Urinary bladder (tissue), 4 donors: ENCODE measurements around the gene SHISA9. TPM values are rescaled to one million over a fixed set of nuclear protein-coding genes. Genes with fewer than 3 reads are reported as not detected.

Experiments used
- DNase-seq: peaks from one replicate; pipeline ENCODE4 v3.0.0-alpha.2; 2015; ENCODE audit errors: extremely low spot score
- H3K27ac ChIP-seq: one replicate; pipeline ENCODE4 v1.5.1; 2013; ENCODE audit warnings: low read depth, mild to moderate bottlenecking, moderate library complexity
- H3K36me3 ChIP-seq: one replicate; pipeline ENCODE4 v1.6.1; 2013; ENCODE audit warnings: mild to moderate bottlenecking, moderate library complexity; ENCODE audit not compliant: insufficient read depth
- H3K4me1 ChIP-seq: one replicate; pipeline ENCODE4 v1.6.1; 2013; ENCODE audit warnings: mild to moderate bottlenecking, moderate library complexity; ENCODE audit not compliant: insufficient read depth
- H3K4me3 ChIP-seq: one replicate; pipeline ENCODE4 v1.5.1; 2013; ENCODE audit warnings: low read depth, low read length
- WGBS: extraction: QIAGEN DNeasy Blood & Tissue Kit; methylation state at CpG from one replicate; pipeline ENCODE4 v1.1.7; 2013; 5-methylcytosine and 5-hydroxymethylcytosine counted together
- polyA plus RNA-seq: library from polyadenylated mRNA; stranded (reverse); fragments of 200-250 nt; gene quantifications from one replicate; pipeline ENCODE4 v1.2.3, GENCODE V29; 2013
- total RNA-seq: library from RNA; depleted of rRNA; stranded (reverse); fragments of >200 nt; gene quantifications from one replicate; pipeline ENCODE4 v1.2.3, GENCODE V29; 2014
- donor health status: healthy with polysubstance abuse.
- donor health status: healthy.

Gene SHISA9
- total and polyA plus RNA-seq, 2 donors, result 0.28 to 0.48 TPM

GRCh38 chr16:12881182-12881581 is 20.2 kb upstream of the SHISA9 start:
- H3K36me3 ChIP-seq, result no peaks in the 10 kb centered on the region
- 81% methylated on average over 3 of the region's 3 CpGs for WGBS
- H3K27ac ChIP-seq, result no peak overlapping the region
- no peaks in the 10 kb centered on the region for H3K4me1 ChIP-seq
- no peak overlapping the region for H3K4me3 ChIP-seq
- DNase-seq, result no peak

DNA sequence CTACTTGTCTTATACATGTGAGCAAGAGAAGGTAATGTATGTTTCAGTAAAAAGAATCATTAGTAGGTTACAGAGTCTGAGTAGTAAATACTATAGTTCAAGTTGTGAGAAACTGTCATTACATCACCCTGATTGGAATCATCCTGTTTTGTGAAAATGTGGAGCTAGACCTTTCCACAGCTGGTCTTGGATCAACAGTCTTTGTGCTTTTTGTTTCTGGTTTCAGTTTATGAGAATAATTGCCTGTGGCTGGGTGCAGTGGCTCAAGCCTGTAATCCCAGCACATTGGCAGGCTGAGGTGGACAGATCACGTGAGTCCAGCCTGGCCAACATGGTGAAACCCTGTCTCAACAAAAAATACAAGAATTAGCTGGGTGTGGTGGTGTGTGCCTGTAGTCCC is 19.7 kb upstream of the SHISA9 start:
- Histone ChIP-seq H3K4me1 (no peaks in the 10 kb centered on the region), H3K4me3 (no peak overlapping the region), H3K36me3 (no peaks in the 10 kb centered on the region), H3K27ac (no peak overlapping the region)
- 47% methylated on average over 1 of the region's 1 CpG for WGBS
- no peak for DNase-seq

- 42% methylated on average over 5 of the region's 5 CpGs for WGBS
- DNase-seq, result no peak
- Histone ChIP-seq H3K4me1 (no peaks in the 10 kb centered on the region), H3K4me3 (no peak overlapping the region), H3K36me3 (no peaks in the 10 kb centered on the region), H3K27ac (no peak overlapping the region)
These were observed 15.7 kb upstream of the SHISA9 start for GRCh38 chr16:12885742-12886141.

DNA sequence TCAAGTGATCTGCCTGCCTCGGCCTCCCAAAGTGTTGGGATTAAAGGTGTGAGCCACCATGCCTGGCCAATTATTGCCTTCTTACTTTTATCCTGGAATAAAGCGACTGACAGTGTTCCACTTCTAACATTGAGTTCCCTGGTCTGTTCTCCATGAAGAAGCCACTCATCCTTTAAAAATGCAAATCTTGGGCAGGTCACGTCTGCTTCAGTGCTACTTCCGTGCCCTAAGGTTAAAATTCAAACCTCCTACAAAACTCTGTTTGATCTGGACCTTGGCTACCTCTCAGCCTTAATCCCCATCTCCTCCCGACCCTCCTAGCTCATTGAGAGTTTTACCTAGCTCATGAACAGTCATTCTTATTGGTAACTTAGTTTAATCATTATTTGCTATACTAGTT is 9.6 kb upstream of the SHISA9 start:
- H3K36me3 ChIP-seq, result no peaks in the 10 kb centered on the region
- 67% methylated on average over 5 of the region's 5 CpGs for WGBS
- DNase-seq, result no peak
- H3K27ac ChIP-seq, result no peak overlapping the region
- no peak overlapping the region for H3K4me3 ChIP-seq
- H3K4me1 ChIP-seq, result no peaks in the 10 kb centered on the region

DNA sequence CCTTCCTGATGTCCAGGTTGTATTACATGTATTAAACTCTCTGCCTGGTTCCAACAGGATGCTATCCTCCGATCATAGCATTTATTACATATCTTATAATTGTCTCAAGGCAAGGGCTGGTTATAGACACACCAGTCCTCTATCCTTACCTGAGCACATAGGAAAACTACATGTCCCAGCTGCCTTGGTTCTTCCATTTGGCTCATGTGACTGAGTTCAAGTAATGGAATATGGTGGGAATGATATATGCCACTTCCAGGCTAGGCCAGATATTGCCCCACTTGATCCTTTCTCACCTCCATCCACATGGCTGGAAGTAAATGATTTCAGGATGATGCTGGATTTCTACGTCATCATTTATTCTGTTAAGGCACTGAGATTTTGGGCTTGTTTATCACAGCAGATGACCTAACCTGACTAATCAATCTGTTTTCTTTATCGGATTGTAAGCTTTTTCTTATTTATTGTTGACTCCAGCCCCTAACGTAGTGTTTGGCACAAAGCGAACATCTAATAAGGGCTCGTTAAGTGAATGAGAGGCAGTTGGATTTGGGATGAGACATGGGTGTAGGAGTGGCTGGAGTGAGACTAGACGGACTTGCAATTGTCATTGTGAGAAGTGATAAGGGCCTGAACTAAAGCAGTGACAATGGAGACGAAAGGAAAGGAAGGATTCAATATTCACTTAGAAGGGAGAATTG is 8.2 kb upstream of the SHISA9 start:
- Histone ChIP-seq H3K4me3 (no peak overlapping the region), H3K36me3 (no peaks in the 10 kb centered on the region), H3K4me1 (no peaks in the 10 kb centered on the region), H3K27ac (no peak overlapping the region)
- WGBS, result 84% methylated on average over 8 of the region's 8 CpGs
- no peak for DNase-seq

DNA sequence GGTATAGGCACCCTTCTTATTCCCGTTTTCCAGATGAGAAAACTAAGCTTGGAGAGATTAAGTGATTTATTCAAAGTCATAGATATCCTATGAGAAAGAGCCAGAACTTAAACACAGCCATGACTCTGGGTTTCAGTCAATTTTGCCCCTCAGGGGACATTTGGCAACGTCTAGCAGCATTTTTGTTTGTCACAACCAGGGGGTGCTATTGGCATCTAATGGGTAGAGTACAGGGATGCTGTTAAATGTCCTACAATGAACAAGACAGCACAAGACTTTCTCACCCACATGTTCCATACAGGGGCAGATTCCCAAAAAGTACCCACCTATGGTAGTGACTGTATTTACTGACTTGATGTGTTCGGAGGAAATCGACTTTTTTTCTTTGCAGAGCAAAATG is 4.8 kb upstream of the SHISA9 start:
- H3K36me3 ChIP-seq, result no peaks in the 10 kb centered on the region
- H3K27ac ChIP-seq, result no peak overlapping the region
- WGBS, result 41% methylated on average over 4 of the region's 4 CpGs
- H3K4me3 ChIP-seq, result no peak overlapping the region
- H3K4me1 ChIP-seq, result no peaks in the 10 kb centered on the region
- no peak for DNase-seq

- Histone ChIP-seq H3K27ac (no peak overlapping the region), H3K4me1 (no peaks in the 10 kb centered on the region), H3K4me3 (no peak overlapping the region), H3K36me3 (no peaks in the 10 kb centered on the region)
- 44% methylated on average over 3 of the region's 3 CpGs for WGBS
- DNase-seq, result no peak
These were observed 2.8 kb upstream of the SHISA9 start for GRCh38 chr16:12898551-12898950.

GRCh38 chr16:12899529-12900143 is 1.8 kb upstream of the SHISA9 start:
- WGBS, result 58% methylated on average over 6 of the region's 6 CpGs

DNA sequence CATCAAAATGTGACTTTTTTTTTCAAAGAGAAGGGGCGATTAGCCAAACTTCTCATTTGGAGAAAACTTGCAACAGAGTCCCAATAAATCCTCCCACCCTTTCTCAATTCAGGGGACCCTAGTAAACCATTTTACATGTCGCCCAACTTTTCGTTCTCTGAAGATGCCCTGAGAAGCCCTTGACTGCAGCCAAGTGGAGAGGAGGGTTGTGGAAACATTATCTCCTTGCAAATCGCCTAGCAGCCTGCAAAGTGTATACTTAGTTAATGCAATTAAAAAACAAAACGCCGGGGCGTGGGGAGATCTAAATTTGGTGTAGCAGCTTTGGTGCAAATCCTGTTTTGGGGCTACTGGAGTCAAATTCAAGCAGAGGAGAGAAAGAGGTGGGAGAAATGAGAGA is 1.2 kb upstream of the SHISA9 start:
- no peaks in the 10 kb centered on the region for H3K36me3 ChIP-seq
- H3K4me3 ChIP-seq, result no peak overlapping the region
- DNase-seq, result no peak
- WGBS, result 13% methylated on average over 7 of the region's 7 CpGs
- no peak overlapping the region for H3K27ac ChIP-seq
- no peaks in the 10 kb centered on the region for H3K4me1 ChIP-seq

More at GRCh38 chr16:12899529-12900143, 1.8 kb upstream of the SHISA9 start:
- H3K4me1 ChIP-seq, result no peaks in the 10 kb centered on the region
- H3K36me3 ChIP-seq, result no peaks in the 10 kb centered on the region
- no peak overlapping the region for H3K27ac ChIP-seq
- H3K4me3 ChIP-seq, result no peak overlapping the region
- no peak for DNase-seq

- no peaks in the 10 kb centered on the region for H3K36me3 ChIP-seq
- no peak overlapping the region for H3K27ac ChIP-seq
- no peak overlapping the region for H3K4me3 ChIP-seq
- H3K4me1 ChIP-seq, result no peaks in the 10 kb centered on the region
- 4% methylated on average over 37 of the region's 37 CpGs for WGBS
- DNase-seq, result no peak
These were observed 697 bp upstream of the SHISA9 start for GRCh38 chr16:12900599-12901203.

DNA sequence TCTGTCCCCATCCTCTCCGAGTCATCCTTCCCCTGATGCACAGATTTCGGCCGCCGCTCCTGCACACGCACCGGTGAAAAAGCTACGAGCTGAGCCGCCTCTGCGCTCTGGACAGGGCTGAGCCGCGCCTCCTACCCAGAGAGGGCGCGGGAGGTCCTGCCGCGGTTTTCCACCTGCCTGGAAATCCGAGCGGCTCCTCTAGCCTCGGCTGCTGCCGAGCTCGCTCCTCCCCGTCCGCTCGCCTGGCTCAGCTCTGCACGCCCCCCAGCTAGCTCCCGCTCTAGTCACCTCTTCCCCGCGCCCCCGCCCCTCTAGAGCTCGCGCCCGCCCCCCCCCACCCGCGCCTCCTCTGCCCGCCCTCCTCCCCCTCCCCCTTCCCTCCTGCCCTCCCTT is 198 bp upstream of the SHISA9 start:
- Histone ChIP-seq H3K36me3 (no peaks in the 10 kb centered on the region), H3K27ac (no peak overlapping the region), H3K4me1 (no peaks in the 10 kb centered on the region), H3K4me3 (no peak overlapping the region)
- WGBS, result 3% methylated on average over 34 of the region's 34 CpGs
- DNase-seq, result no peak

DNA sequence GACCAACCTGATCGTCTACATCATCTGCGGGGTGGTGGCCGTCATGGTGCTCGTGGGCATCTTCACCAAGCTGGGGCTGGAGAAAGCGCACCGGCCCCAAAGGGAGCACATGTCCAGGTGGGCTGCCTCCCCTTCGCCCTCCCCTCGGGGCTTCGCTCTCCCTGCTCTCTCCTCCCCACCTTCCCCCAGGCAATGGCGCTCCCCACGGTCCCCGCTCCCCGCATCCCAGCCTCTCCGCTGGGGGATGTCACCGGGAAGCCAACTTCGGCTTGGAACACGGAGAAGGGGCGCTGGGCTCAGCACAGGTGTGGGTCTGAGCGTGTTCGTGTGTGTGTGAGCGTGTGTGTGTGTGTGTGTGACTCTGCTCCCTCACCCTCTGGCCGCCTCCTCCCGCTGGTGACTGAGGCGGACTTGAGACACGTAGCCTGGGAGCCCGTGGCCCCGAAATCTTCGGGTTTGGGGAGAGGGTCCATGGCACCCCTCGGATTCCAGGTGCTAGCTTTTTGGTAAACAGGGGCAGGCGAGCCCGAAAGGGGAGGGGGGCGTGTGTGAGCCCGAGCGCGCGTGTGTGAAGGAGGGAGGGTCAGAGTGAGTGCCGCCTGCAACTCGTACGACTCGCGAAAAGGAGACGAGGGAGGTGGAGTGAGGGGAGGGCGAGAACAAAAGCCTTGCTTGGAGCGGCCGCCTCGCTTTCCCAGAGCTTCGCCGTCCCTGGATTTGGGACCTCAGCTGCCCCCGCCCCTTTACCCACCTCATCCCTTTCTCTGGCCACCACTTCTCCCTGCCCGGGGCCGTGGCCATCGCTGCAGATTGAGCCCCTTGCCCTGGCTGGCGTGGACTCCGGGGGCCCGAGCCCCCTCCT is 1.3 kb downstream of the SHISA9 start:
- H3K27ac ChIP-seq, result no peak overlapping the region
- no peaks in the 10 kb centered on the region for H3K4me1 ChIP-seq
- no peak for DNase-seq
- H3K4me3 ChIP-seq, result no peak overlapping the region
- H3K36me3 ChIP-seq, result no peaks in the 10 kb centered on the region
- 1% methylated on average over 55 of the region's 55 CpGs for WGBS

GRCh38 chr16:12903407-12904328 is 2.3 kb downstream of the SHISA9 start:
- Histone ChIP-seq H3K4me3 (no peak overlapping the region), H3K36me3 (no peaks in the 10 kb centered on the region), H3K27ac (no peak overlapping the region), H3K4me1 (no peaks in the 10 kb centered on the region)
- 1% methylated on average over 38 of the region's 38 CpGs for WGBS
- no peak for DNase-seq
